ENCODE data around the gene CGB8.
A peak's percentile ranks its signal among the peaks of the same experiment; 100 is the strongest.
"Not testable (repeated sequence)": the region's sequence is repeated elsewhere in the genome, so short reads cannot be mapped to it uniquely, and the experiment has no call there.

CGB8 gene

GRCh38 chr19:49049011-49049410 is at the start of gene CGB8:
TSS of gene CGB8 (minus strand) at chr19:49049111. CDS start at chr19:49048739, 372 bp downstream.
- H3K4me1 ChIP-seq (ENCODE audit: low read length); H3K4me3 ChIP-seq (ENCODE audit: low read length); H4K20me1 ChIP-seq (ENCODE audit: insufficient read depth, low read length); H3F3A ChIP-seq (ENCODE audit: insufficient read depth, low read length); H3K9me3 ChIP-seq (replicated peaks; ENCODE audit: insufficient read depth, low read length); DNase-seq; H3K79me2 ChIP-seq (ENCODE audit: low read length); H3K27ac ChIP-seq (ENCODE audit: low read length); H3K4me2 ChIP-seq (ENCODE audit: low read depth, low read length); H3K36me3 ChIP-seq (replicated peaks; ENCODE audit: insufficient read depth, low read length); H3K9ac ChIP-seq (ENCODE audit: low read length); H2AFZ ChIP-seq (ENCODE audit: low read length); H3K9me2 ChIP-seq (replicated peaks; ENCODE audit: insufficient read depth, low read length): not testable (repeated sequence)
- peaks cover 25% of the 10 kb centered on the region for H3K27me3 ChIP-seq (replicated peaks; ENCODE audit: insufficient read depth, low read length)

GRCh38 chr19:49097453-49098288 is 48.8 kb upstream of the CGB8 start:
- TF ChIP-seq EZH2phosphoT487 (IDR thresholded peaks at IDR 0.05; ENCODE audit: low read length) (no peak), CTCF (IDR thresholded peaks at IDR 0.05; ENCODE audit: low read length) (peak; percentile 99), EZH2 (optimal IDR thresholded peaks at IDR 0.05; ENCODE audit: low read depth, low read length) (no peak)
- Histone ChIP-seq H3K9me2 (replicated peaks; ENCODE audit: insufficient read depth, low read length) (no peaks in the 10 kb centered on the region), H3K9me3 (replicated peaks; ENCODE audit: insufficient read depth, low read length) (no peaks in the 10 kb centered on the region), H3K27me3 (replicated peaks; ENCODE audit: insufficient read depth, low read length) (no peaks in the 10 kb centered on the region), H3K27ac (ENCODE audit: low read length) (peak overlapping the region; percentile 4; the same call in 1 of the 2 replicates), H3K9ac (ENCODE audit: low read length) (no peak overlapping the region), H3K36me3 (replicated peaks; ENCODE audit: insufficient read depth, low read length) (peaks cover 15% of the 10 kb centered on the region; the same call in 1 of the 2 replicates), H3K4me2 (ENCODE audit: low read depth, low read length) (no peak overlapping the region), H3K4me3 (ENCODE audit: low read length) (no peak overlapping the region), H3K79me2 (ENCODE audit: low read length) (peaks cover 73% of the 10 kb centered on the region), H3F3A (ENCODE audit: insufficient read depth, low read length) (peaks cover 12% of the 10 kb centered on the region), H3K4me1 (ENCODE audit: low read length) (no peaks in the 10 kb centered on the region), H4K20me1 (ENCODE audit: insufficient read depth, low read length) (peaks cover 8% of the 10 kb centered on the region; the same call in 1 of the 2 replicates), H2AFZ (ENCODE audit: low read length) (no peak overlapping the region)
- DNase-seq, result peak; percentile 77

- Histone ChIP-seq H4K20me1 (ENCODE audit: insufficient read depth, low read length) (peaks cover 22% of the 10 kb centered on the region), H2AFZ (ENCODE audit: low read length) (no peak overlapping the region), H3K27me3 (replicated peaks; ENCODE audit: insufficient read depth, low read length) (no peaks in the 10 kb centered on the region), H3K9me3 (replicated peaks; ENCODE audit: insufficient read depth, low read length) (no peaks in the 10 kb centered on the region), H3K4me3 (ENCODE audit: low read length) (no peak overlapping the region), H3K27ac (ENCODE audit: low read length) (no peak overlapping the region), H3F3A (ENCODE audit: insufficient read depth, low read length) (peaks cover 12% of the 10 kb centered on the region), H3K4me1 (ENCODE audit: low read length) (no peaks in the 10 kb centered on the region), H3K79me2 (ENCODE audit: low read length) (peaks cover 86% of the 10 kb centered on the region), H3K9me2 (replicated peaks; ENCODE audit: insufficient read depth, low read length) (no peaks in the 10 kb centered on the region), H3K36me3 (replicated peaks; ENCODE audit: insufficient read depth, low read length) (peaks cover 24% of the 10 kb centered on the region), H3K9ac (ENCODE audit: low read length) (no peak overlapping the region), H3K4me2 (ENCODE audit: low read depth, low read length) (no peak overlapping the region)
- no peak for DNase-seq
- TF ChIP-seq EZH2phosphoT487 (IDR thresholded peaks at IDR 0.05; ENCODE audit: low read length), result no peak
- no peak for TF ChIP-seq EZH2 (optimal IDR thresholded peaks at IDR 0.05; ENCODE audit: low read depth, low read length)
- TF ChIP-seq CTCF (IDR thresholded peaks at IDR 0.05; ENCODE audit: low read length), result no peak
These were observed 45.9 kb upstream of the CGB8 start for GRCh38 chr19:49094505-49095482.
